Activated CD4-positive, alpha-beta memory T cell treated with anti-CD3 and anti-CD28 coated beads for 36 hours (primary cell): ENCODE data around the gene LBH. TPM values are rescaled to one million over a fixed set of nuclear protein-coding genes. Genes with fewer than 3 reads are reported as not detected.

Experiments
- CTCF ChIA-PET: fragments of 350-600 bp; sonication (Branson Sonifier 250); formaldehyde crosslinking; loops from one replicate; lab custom pipeline; 2021; ENCODE audit warnings: antibody characterized with exemption, inconsistent platforms; lab: Charles Lee
- POLR2A ChIA-PET: fragments of 350-600 bp; sonication (Branson Sonifier 250); formaldehyde crosslinking; loops from one replicate; lab custom pipeline; 2021; ENCODE audit warnings: antibody characterized with exemption; lab: Charles Lee
- DNase-seq: peaks from one replicate; pipeline ENCODE4 v3.0.0-alpha.2; 2020
- H3K27ac Mint-ChIP-seq: one replicate; pipeline ENCODE4 v1.8.0; 2021; ENCODE audit warnings: mixed read lengths
- H3K27me3 Mint-ChIP-seq: one replicate; pipeline ENCODE4 v1.8.0; 2021; ENCODE audit warnings: mixed read lengths
- H3K36me3 Mint-ChIP-seq: one replicate; pipeline ENCODE4 v1.8.0; 2021; ENCODE audit warnings: mixed read lengths
- H3K4me1 Mint-ChIP-seq: one replicate; pipeline ENCODE4 v1.8.0; 2021; ENCODE audit warnings: low read depth, mixed read lengths
- H3K4me3 Mint-ChIP-seq: one replicate; pipeline ENCODE4 v1.8.0; 2021; ENCODE audit warnings: mild to moderate bottlenecking, mixed read lengths
- H3K9me3 Mint-ChIP-seq: one replicate; pipeline ENCODE4 v1.8.0; 2021; ENCODE audit warnings: mixed read lengths
- intact Hi-C: fragments of 100-400 bp; cut with micrococcal nuclease; formaldehyde crosslinking; loops from one replicate; pipeline ENCODE4 v1.15.1; 2023
- total RNA-seq, 2 experiments: library from RNA; stranded (reverse); gene quantifications; one replicate each; pipeline ENCODE4 v1.2.3, GENCODE V29; 2021

LBH gene
- total RNA-seq, 2 experiments from 2014 or later: 109 to 112 TPM

- POLR2A ChIA-PET: interaction anchor here (1.9 to 2.0 kb wide), 2 partner anchors 9 to 17 kb away, joined by 4 to 6 read pairs; no protein-coding TSS in a partner anchor
- no peak for DNase-seq
- Mint-ChIP-seq H3K4me3 (no peak overlapping the region), H3K4me1 (peaks cover 88% of the 10 kb centered on the region), H3K27me3 (no peaks in the 10 kb centered on the region), H3K36me3 (peaks cover 33% of the 10 kb centered on the region), H3K27ac (peak overlapping the region; percentile 60), H3K9me3 (peaks cover 12% of the 10 kb centered on the region)
- intact Hi-C loops: no loop called here
- CTCF ChIA-PET: interaction anchor here (10.8 kb wide), 1 partner anchor 10 kb away, joined by 103 read pairs; no protein-coding TSS in a partner anchor
Observed at GRCh38 chr2:30249354-30249753, 18.0 kb downstream of the LBH start.

GRCh38 chr2:30250421-30250820, 19.1 kb downstream of the LBH start:
- ChIA-PET POLR2A (interaction anchor here (1.9 to 2.0 kb wide), 2 partner anchors 10 to 18 kb away, joined by 4 to 6 read pairs; no protein-coding TSS in a partner anchor), CTCF (interaction anchor here (10.8 kb wide), 1 partner anchor 11 kb away, joined by 103 read pairs; no protein-coding TSS in a partner anchor)
- H3K27me3 Mint-ChIP-seq: no peaks in the 10 kb centered on the region
- intact Hi-C loops: no loop called here
- peak overlapping the region; percentile 30 for H3K27ac Mint-ChIP-seq
- H3K4me1 Mint-ChIP-seq: peaks cover 94% of the 10 kb centered on the region
- H3K4me3 Mint-ChIP-seq: no peak overlapping the region
- H3K36me3 Mint-ChIP-seq: peaks cover 33% of the 10 kb centered on the region
- peaks cover 12% of the 10 kb centered on the region for H3K9me3 Mint-ChIP-seq
- no peak for DNase-seq

- Mint-ChIP-seq H3K4me1 (peaks cover 96% of the 10 kb centered on the region), H3K9me3 (peaks cover 12% of the 10 kb centered on the region), H3K27me3 (no peaks in the 10 kb centered on the region), H3K4me3 (peak overlapping the region; percentile 33), H3K27ac (peak overlapping the region; percentile 92), H3K36me3 (peaks cover 41% of the 10 kb centered on the region)
- ChIA-PET POLR2A (interaction anchor here (0.7 to 2.4 kb wide), 14 partner anchors 9 to 106 kb away, joined by 3 to 19 read pairs (median 4); partner anchors contain the start of genes LBH and YPEL5), CTCF (interaction anchor here (0.8 to 10.8 kb wide), 10 partner anchors 9 to 458 kb away, joined by 3 to 103 read pairs (median 3); partner anchors contain the start of gene LBH)
- DNase-seq: peak; percentile 89
- intact Hi-C loops: loop anchor here (1.0 to 2.0 kb wide), 5 partner anchors 8 to 45 kb away; no protein-coding TSS in a partner anchor
Observed at GRCh38 chr2:30252723-30253701, 21.7 kb downstream of the LBH start.

GRCh38 chr2:30253873-30254684, 22.7 kb downstream of the LBH start:
- Mint-ChIP-seq H3K27me3 (no peaks in the 10 kb centered on the region), H3K4me3 (no peak overlapping the region), H3K4me1 (peaks cover 94% of the 10 kb centered on the region), H3K36me3 (peaks cover 50% of the 10 kb centered on the region), H3K27ac (peak overlapping the region; percentile 92), H3K9me3 (peaks cover 12% of the 10 kb centered on the region)
- DNase-seq: no peak
- intact Hi-C loops: loop anchor here (1.0 to 2.0 kb wide), 5 partner anchors 7 to 44 kb away; no protein-coding TSS in a partner anchor
- CTCF ChIA-PET: interaction anchor here (0.8 to 10.8 kb wide), 8 partner anchors 8 to 457 kb away, joined by 3 to 103 read pairs (median 4); partner anchors contain the start of gene LBH
- POLR2A ChIA-PET: interaction anchor here (1.0 to 2.1 kb wide), 9 partner anchors 8 to 107 kb away, joined by 3 to 19 read pairs (median 4); partner anchors contain the start of gene YPEL5

GRCh38 chr2:30254685-30255001, 23.3 kb downstream of the LBH start:
- peak overlapping the region; percentile 92 for H3K27ac Mint-ChIP-seq
- intact Hi-C loops: no loop called here
- H3K36me3 Mint-ChIP-seq: peaks cover 53% of the 10 kb centered on the region
- ChIA-PET POLR2A (interaction anchor here (1.4 to 1.5 kb wide), 2 partner anchors 16 to 23 kb away, joined by 3 to 10 read pairs; no protein-coding TSS in a partner anchor), CTCF (interaction anchor here (0.9 to 10.8 kb wide), 2 partner anchors 10 to 16 kb away, joined by 3 to 103 read pairs; no protein-coding TSS in a partner anchor)
- H3K4me1 Mint-ChIP-seq: peaks cover 92% of the 10 kb centered on the region
- H3K27me3 Mint-ChIP-seq: no peaks in the 10 kb centered on the region
- no peak overlapping the region for H3K4me3 Mint-ChIP-seq
- DNase-seq: no peak
- H3K9me3 Mint-ChIP-seq: peaks cover 12% of the 10 kb centered on the region

GRCh38 chr2:30255026-30255425, 23.7 kb downstream of the LBH start:
- H3K4me1 Mint-ChIP-seq: peaks cover 91% of the 10 kb centered on the region
- H3K27ac Mint-ChIP-seq: peak overlapping the region; percentile 92
- no peak overlapping the region for H3K4me3 Mint-ChIP-seq
- peaks cover 56% of the 10 kb centered on the region for H3K36me3 Mint-ChIP-seq
- CTCF ChIA-PET: interaction anchor here (0.9 to 10.8 kb wide), 3 partner anchors 10 to 47 kb away, joined by 3 to 103 read pairs (median 4); no protein-coding TSS in a partner anchor
- H3K27me3 Mint-ChIP-seq: no peaks in the 10 kb centered on the region
- POLR2A ChIA-PET: interaction anchor here (1.2 to 1.5 kb wide), 3 partner anchors 17 to 23 kb away, joined by 3 to 10 read pairs (median 7); no protein-coding TSS in a partner anchor
- no peak for DNase-seq
- intact Hi-C loops: no loop called here
- peaks cover 12% of the 10 kb centered on the region for H3K9me3 Mint-ChIP-seq

- CTCF ChIA-PET: interaction anchor here (0.8 to 10.8 kb wide), 3 partner anchors 17 to 456 kb away, joined by 3 to 103 read pairs (median 4); no protein-coding TSS in a partner anchor
- intact Hi-C loops: no loop called here
Observed at GRCh38 chr2:30255466-30256408, 24.4 kb downstream of the LBH start.

GRCh38 chr2:30257266-30258214, 26.2 kb downstream of the LBH start:
- CTCF ChIA-PET: interaction anchor here (1.1 to 10.8 kb wide), 3 partner anchors 9 to 18 kb away, joined by 3 to 103 read pairs (median 4); no protein-coding TSS in a partner anchor
- POLR2A ChIA-PET: interaction anchor here (0.6 kb wide), 1 partner anchor 25 kb away, joined by 5 read pairs; no protein-coding TSS in a partner anchor
- peak overlapping the region; percentile 68 for H3K27ac Mint-ChIP-seq
- peaks cover 90% of the 10 kb centered on the region for H3K4me1 Mint-ChIP-seq
- peak overlapping the region; percentile 3 for H3K4me3 Mint-ChIP-seq
- H3K9me3 Mint-ChIP-seq: peaks cover 21% of the 10 kb centered on the region
- intact Hi-C loops: no loop called here
- peaks cover 68% of the 10 kb centered on the region for H3K36me3 Mint-ChIP-seq
- H3K27me3 Mint-ChIP-seq: no peaks in the 10 kb centered on the region
- no peak for DNase-seq

More at GRCh38 chr2:30255466-30256408, 24.4 kb downstream of the LBH start:
- H3K27ac Mint-ChIP-seq: peak overlapping the region; percentile 92
- peaks cover 62% of the 10 kb centered on the region for H3K36me3 Mint-ChIP-seq
- no peak overlapping the region for H3K4me3 Mint-ChIP-seq
- DNase-seq: no peak
- H3K9me3 Mint-ChIP-seq: peaks cover 17% of the 10 kb centered on the region
- H3K27me3 Mint-ChIP-seq: no peaks in the 10 kb centered on the region
- peaks cover 91% of the 10 kb centered on the region for H3K4me1 Mint-ChIP-seq
- POLR2A ChIA-PET: interaction anchor here (0.9 to 1.5 kb wide), 4 partner anchors 10 to 27 kb away, joined by 3 to 10 read pairs (median 6); no protein-coding TSS in a partner anchor

GRCh38 chr2:30259071-30259470, 27.7 kb downstream of the LBH start:
- H3K27me3 Mint-ChIP-seq: no peaks in the 10 kb centered on the region
- CTCF ChIA-PET: interaction anchor here (1.1 kb wide), 1 partner anchor 18 kb away, joined by 4 read pairs; no protein-coding TSS in a partner anchor
- peaks cover 84% of the 10 kb centered on the region for H3K4me1 Mint-ChIP-seq
- intact Hi-C loops: no loop called here
- POLR2A ChIA-PET: interaction anchor here (0.6 kb wide), 1 partner anchor 1890 kb away, joined by 3 read pairs; no protein-coding TSS in a partner anchor
- no peak for DNase-seq
- no peak overlapping the region for H3K27ac Mint-ChIP-seq
- peaks cover 69% of the 10 kb centered on the region for H3K36me3 Mint-ChIP-seq
- no peak overlapping the region for H3K4me3 Mint-ChIP-seq
- H3K9me3 Mint-ChIP-seq: peaks cover 27% of the 10 kb centered on the region
